Skeletal muscle satellite cell (primary cell): ENCODE data around the gene PARP12.

Experiments used
- H3K27me3 ChIP-seq: 2 replicates; pipeline ENCODE4 v1.7.0; 2013; ENCODE audit warnings: low read length; ENCODE audit not compliant: control insufficient read depth, insufficient read depth
- H3K36me3 ChIP-seq: 2 replicates; pipeline ENCODE4 v1.7.0; 2013; ENCODE audit warnings: mild to moderate bottlenecking, control low read depth, low read length; ENCODE audit not compliant: insufficient read depth
- H3K4me1 ChIP-seq: 2 replicates; pipeline ENCODE4 v1.7.0; 2013; ENCODE audit warnings: low read length; ENCODE audit not compliant: control insufficient read depth, insufficient read depth
- H3K4me2 ChIP-seq: 2 replicates; pipeline ENCODE4 v1.7.0; 2013; ENCODE audit warnings: mild to moderate bottlenecking, low read length
- H3K4me3 ChIP-seq: 2 replicates; pipeline ENCODE4 v1.7.0; 2013; ENCODE audit warnings: low read length
- H3K9ac ChIP-seq: 2 replicates; pipeline ENCODE4 v1.7.0; 2013; ENCODE audit warnings: mild to moderate bottlenecking, low read depth, low read length, moderate library complexity
- H3K9me3 ChIP-seq: replicated peaks from 2 replicates; pipeline ENCODE4 v1.7.0; 2013; ENCODE audit warnings: mild to moderate bottlenecking, control low read depth, low read length

Gene PARP12

DNA sequence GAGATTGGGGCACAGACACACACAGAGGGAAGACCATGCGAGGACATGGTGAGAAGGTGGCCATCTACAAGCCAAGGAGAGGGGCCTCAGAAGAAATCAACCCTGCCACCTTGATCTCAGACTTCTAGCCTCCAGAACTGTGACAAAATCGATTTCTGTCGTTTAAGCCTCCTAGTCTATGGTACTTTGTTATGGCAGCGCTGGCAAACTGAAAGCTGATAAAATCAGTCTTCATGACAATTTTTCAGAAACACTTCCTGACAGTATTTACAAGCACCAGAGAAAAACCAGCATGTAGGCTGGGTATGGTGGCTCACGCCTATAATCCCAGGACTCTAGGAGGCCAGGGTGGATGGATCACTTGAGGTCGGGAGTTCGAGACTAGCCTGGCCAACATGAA lies 4.2 kb downstream of the PARP12 start:
- Histone ChIP-seq H3K9me3 (no peaks in the 10 kb centered on the region), H3K9ac (no peak overlapping the region), H3K27me3 (no peaks in the 10 kb centered on the region), H3K4me3 (no peak overlapping the region), H3K36me3 (no peaks in the 10 kb centered on the region), H3K4me1 (peaks cover 27% of the 10 kb centered on the region), H3K4me2 (no peak overlapping the region)

DNA sequence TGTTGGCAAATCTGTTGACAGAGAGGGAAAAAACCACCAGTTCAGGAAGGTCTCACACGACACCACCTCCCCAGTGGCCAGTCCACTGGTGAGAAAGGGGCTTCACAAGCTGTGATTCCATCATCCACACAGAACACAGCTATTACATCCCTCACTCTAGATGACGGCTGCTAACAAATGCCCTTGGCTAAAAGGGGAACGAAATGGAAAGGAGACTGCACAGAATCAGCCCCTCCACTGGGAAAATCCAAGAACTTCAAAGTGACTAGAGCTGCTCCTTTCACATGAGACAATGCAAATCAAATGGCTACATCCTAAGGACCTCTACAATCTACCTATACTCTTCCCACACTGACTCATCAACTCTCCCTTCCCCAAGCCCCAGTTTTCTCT lies 5.6 kb downstream of the PARP12 start:
- Histone ChIP-seq H3K27me3 (no peaks in the 10 kb centered on the region), H3K36me3 (no peaks in the 10 kb centered on the region), H3K4me1 (peaks cover 27% of the 10 kb centered on the region), H3K9me3 (no peaks in the 10 kb centered on the region), H3K4me2 (no peak overlapping the region), H3K4me3 (no peak overlapping the region), H3K9ac (no peak overlapping the region)

DNA sequence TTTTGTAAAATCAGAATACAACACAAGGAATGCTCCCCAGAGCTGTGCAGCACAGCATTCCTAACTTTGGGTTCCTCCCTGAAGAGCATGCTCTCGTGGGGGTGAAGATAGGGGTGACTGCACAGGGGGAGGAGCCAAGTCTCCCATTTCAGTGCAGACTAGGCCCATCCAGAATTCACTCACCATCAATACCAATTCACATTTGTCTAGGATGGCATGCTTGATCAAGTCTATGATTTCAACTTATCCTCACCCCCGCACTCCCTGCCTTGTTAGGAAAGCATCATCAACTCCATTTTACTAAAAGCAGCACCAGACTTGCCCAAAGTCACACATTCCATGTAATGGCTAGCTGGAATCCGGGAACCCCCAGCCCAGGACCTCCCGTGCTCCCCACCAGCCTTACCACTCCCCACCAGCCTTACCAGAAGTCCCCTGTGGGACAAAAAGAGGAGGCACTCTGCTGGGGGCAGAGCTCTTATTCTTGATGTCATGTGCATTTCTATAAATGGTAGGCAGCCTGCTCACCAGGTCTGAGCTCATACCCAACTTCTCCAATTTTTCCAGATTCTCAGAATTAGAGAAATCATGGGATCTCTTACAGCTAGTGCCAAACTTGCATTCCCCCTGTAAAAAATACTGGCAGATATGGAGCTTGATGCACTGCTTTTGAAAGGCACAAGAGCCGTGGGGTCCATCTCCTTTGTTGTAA lies 6.2 kb downstream of the PARP12 start:
- no peak overlapping the region for H3K4me2 ChIP-seq
- no peaks in the 10 kb centered on the region for H3K9me3 ChIP-seq
- H3K4me3 ChIP-seq, result no peak overlapping the region
- peaks cover 26% of the 10 kb centered on the region for H3K4me1 ChIP-seq
- H3K9ac ChIP-seq, result no peak overlapping the region
- no peaks in the 10 kb centered on the region for H3K27me3 ChIP-seq
- no peaks in the 10 kb centered on the region for H3K36me3 ChIP-seq

DNA sequence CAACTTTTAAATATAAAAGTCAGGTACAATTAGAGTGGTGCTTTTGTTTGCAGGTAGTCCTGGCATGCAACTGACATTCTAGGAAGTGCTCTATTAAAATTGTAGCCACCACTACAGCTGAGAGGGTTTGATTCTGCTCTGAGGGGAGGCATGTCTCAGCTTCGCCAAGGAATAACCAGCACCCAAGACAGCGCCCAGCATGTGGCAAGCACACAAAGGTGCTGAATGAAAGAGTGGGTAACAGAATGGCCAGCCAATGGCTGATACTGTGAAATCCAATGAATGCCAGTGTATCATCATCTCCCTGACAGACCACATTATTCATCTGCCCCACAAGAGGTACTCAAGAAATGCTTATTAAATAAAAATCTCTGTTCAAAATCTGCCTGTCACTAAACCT lies 6.9 kb downstream of the PARP12 start:
- Histone ChIP-seq H3K36me3 (no peaks in the 10 kb centered on the region), H3K4me2 (no peak overlapping the region), H3K4me3 (no peak overlapping the region), H3K4me1 (peaks cover 19% of the 10 kb centered on the region), H3K9ac (no peak overlapping the region), H3K9me3 (no peaks in the 10 kb centered on the region), H3K27me3 (no peaks in the 10 kb centered on the region)

DNA sequence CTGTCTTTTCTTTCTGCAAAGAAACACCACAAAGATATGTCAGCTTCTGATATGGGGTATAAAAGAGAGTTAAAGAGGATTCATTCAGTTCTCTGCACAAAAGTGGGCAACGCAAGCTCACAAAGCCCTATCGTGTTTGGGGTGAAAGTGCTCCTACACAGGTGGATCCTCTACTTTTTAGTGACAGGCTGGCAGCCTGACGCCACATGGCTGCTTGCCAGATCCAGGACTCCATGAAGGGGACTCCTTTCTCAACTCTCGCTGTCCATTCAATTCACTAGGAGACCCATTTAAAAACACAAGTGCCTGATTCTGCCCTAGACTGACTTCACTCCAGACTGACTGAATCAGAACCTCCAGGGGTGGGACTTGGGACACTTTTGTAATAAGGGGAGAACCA lies 8.0 kb downstream of the PARP12 start:
- H3K36me3 ChIP-seq, result no peaks in the 10 kb centered on the region

DNA sequence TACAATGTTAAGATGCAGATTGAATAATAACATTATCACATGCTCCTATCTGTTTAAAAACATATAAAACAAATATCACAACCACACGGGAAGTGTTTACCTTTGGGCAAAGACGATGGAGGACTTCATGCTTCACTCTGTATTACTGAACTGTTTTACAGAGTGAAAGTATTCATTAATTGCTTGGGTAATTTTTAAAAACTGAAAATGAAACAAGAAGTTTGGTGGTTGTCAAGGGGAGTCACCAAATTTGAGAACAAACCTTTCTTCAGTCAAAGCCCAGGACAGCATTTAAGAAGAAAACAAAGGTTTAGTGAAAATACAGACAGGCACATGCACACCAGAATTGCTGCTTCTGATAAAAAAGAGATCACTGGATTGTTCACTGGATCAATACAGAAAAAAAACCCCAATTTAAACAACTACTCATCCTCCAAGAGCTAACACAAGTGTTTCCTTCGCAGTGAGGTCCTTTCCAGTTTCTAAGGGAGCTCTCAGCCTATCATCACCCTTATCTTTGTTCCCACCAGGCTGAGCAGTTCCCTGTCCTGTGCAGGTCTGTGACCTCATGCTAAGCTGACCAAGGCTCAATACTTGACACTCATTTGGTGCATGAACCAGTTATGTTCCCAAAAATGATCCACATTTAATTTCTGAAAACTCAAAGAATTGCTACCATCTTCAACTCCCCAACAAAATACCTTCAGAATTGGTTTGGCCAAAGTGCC lies 8.8 kb downstream of the PARP12 start:
- H3K4me3 ChIP-seq, result no peak overlapping the region
- H3K4me2 ChIP-seq, result no peak overlapping the region
- H3K9me3 ChIP-seq, result no peaks in the 10 kb centered on the region
- H3K27me3 ChIP-seq, result no peaks in the 10 kb centered on the region
- no peaks in the 10 kb centered on the region for H3K36me3 ChIP-seq
- H3K9ac ChIP-seq, result no peak overlapping the region
- peaks cover 14% of the 10 kb centered on the region for H3K4me1 ChIP-seq

More for the DNA sequence above, 8.0 kb downstream of the PARP12 start:
- H3K9ac ChIP-seq, result no peak overlapping the region
- no peaks in the 10 kb centered on the region for H3K9me3 ChIP-seq
- H3K4me1 ChIP-seq, result peaks cover 14% of the 10 kb centered on the region
- no peak overlapping the region for H3K4me2 ChIP-seq
- H3K27me3 ChIP-seq, result no peaks in the 10 kb centered on the region
- H3K4me3 ChIP-seq, result no peak overlapping the region

DNA sequence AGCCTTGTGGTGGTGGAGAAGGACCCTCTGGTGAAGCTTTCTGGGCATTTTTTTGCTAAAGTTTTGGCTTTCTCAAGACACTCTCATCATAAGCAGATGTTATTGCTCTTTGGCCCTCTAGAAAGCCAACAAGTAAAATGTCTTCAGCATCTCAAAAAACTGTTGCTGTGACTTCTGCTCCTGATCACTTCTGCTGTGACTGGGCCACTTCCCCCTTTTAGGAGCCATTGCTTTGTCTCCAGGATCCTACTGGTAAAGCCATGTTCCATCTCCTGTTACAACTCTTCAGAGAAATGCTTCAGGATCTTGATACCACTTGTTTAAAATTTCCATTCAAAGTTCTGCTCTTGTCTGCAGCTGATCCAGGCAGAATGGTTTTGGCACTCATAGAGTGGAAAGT lies 10.9 kb downstream of the PARP12 start:
- Histone ChIP-seq H3K4me1 (peaks cover 14% of the 10 kb centered on the region), H3K4me2 (no peak overlapping the region), H3K9ac (no peak overlapping the region), H3K36me3 (no peaks in the 10 kb centered on the region), H3K4me3 (no peak overlapping the region), H3K9me3 (no peaks in the 10 kb centered on the region), H3K27me3 (no peaks in the 10 kb centered on the region)

DNA sequence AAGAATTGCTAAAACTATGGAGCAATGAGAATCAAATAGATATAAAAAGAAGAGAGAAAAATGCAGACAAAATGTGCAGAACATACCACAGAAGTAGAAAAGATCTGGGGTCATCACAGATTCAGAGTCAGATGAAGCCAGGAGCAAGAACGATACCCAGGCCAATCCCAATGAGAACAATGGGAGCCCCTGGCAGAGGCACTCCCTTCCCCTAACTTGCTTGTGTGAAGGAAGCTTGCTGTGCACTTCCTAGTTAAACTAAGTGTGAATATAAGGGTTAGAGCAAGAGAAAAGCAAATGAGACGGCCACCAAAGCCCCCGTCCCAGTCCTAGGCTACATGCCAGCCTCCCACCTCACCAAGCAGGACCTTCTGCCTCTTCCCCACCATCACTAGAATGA lies 12.7 kb downstream of the PARP12 start:
- H3K27me3 ChIP-seq, result no peaks in the 10 kb centered on the region

DNA sequence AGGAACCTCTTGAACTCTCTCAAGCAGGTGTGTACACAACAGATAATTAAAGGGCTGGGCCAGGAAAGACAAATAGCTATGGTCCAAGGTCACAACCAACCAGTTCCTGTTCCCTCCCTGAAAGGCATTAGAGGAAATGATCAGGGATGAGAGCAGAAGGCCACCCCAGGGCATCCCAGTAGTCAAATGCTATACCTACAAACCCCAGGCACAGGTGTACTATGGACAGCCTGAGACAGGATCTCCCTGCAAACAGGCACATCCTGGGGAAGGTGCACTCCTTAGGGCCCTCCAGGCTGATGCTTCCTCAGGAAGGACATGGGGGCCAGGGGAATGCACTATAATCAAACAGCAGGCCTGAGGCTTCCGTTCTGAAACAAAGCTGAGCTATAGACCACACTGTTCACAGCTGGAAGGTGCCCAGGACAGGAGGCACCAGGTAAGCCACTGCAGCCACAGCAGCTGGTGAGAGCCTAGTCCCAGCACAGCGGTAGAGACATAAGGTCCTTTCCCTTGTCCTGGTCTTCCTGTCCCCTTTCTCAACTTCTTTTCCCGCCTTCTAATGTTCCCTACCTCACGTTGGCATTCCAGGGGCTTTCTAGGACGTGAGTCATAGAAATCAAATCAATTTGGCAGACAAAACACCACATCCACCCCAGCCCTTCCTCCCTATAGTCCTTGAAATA lies 13.3 kb downstream of the PARP12 start:
- Histone ChIP-seq H3K9ac (no peak overlapping the region), H3K4me2 (peak overlapping the region; percentile 14), H3K4me3 (no peak overlapping the region), H3K36me3 (no peaks in the 10 kb centered on the region), H3K27me3 (no peaks in the 10 kb centered on the region), H3K4me1 (peaks cover 14% of the 10 kb centered on the region), H3K9me3 (no peaks in the 10 kb centered on the region)

More for the DNA sequence above, 12.7 kb downstream of the PARP12 start:
- Histone ChIP-seq H3K36me3 (no peaks in the 10 kb centered on the region), H3K9ac (no peak overlapping the region), H3K9me3 (no peaks in the 10 kb centered on the region), H3K4me1 (peaks cover 14% of the 10 kb centered on the region), H3K4me2 (no peak overlapping the region), H3K4me3 (no peak overlapping the region)

DNA sequence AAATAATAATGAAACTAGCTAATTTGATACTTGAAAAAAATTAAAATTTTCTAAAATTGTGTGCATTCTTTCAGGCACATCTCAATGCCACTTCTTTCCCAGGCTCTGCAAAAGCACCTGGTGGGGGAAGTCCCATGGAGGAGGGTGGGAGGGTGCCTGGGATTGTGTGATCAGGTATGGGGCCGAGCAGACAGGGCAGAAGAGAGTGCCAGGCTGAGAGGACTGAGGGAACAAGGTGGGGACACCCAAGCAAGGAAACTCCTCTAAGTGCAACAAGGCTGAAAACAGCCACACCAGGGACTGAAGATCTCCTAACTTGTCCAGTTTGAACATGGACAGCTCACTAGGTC lies 13.8 kb downstream of the PARP12 start:
- no peaks in the 10 kb centered on the region for H3K27me3 ChIP-seq
- H3K36me3 ChIP-seq, result no peaks in the 10 kb centered on the region
- no peak overlapping the region for H3K9ac ChIP-seq
- H3K4me2 ChIP-seq, result no peak overlapping the region
- no peak overlapping the region for H3K4me3 ChIP-seq
- H3K4me1 ChIP-seq, result peaks cover 14% of the 10 kb centered on the region
- no peaks in the 10 kb centered on the region for H3K9me3 ChIP-seq

DNA sequence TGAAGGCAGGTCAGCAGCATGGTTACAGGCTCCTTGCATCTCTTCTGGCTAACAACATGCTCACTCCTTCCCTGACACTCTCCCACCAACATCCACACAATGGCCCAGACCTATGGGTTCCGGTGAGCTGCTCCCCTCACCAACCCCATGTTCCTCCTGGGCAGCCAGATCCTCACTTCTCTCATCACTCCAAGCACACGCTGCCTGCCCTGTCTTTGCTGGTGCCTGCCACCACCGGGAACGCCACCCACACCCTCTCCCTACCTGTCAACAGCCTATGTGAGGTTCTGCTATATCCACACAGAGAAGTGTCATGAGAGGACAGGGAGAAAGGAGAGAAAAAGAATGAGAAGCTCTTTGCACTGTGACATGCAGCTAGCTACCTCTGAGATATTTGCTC lies 14.6 kb downstream of the PARP12 start:
- Histone ChIP-seq H3K4me2 (no peak overlapping the region), H3K36me3 (no peaks in the 10 kb centered on the region), H3K4me1 (peaks cover 14% of the 10 kb centered on the region), H3K4me3 (no peak overlapping the region), H3K27me3 (no peaks in the 10 kb centered on the region), H3K9ac (no peak overlapping the region), H3K9me3 (no peaks in the 10 kb centered on the region)
